T-helper 2 cell (primary cell): ENCODE results near the gene FLVCR2.
"Not testable (repeated sequence)": the region's sequence is repeated elsewhere in the genome, so short reads cannot be mapped to it uniquely, and the experiment has no call there.

ENCODE experiments used
- DNase-seq, 5 experiments: peaks; one replicate each; pipeline versions ENCODE4 v3.0.0 to v3.0.0-alpha.2; 2012 to 2022

Gene FLVCR2

GRCh38 chr14:75591987-75592575, 13.7 kb downstream of the FLVCR2 start:
- DNase-seq: no peak

GRCh38 chr14:75595226-75595625, 16.8 kb downstream of the FLVCR2 start:
- DNase-seq: no peak

DNA sequence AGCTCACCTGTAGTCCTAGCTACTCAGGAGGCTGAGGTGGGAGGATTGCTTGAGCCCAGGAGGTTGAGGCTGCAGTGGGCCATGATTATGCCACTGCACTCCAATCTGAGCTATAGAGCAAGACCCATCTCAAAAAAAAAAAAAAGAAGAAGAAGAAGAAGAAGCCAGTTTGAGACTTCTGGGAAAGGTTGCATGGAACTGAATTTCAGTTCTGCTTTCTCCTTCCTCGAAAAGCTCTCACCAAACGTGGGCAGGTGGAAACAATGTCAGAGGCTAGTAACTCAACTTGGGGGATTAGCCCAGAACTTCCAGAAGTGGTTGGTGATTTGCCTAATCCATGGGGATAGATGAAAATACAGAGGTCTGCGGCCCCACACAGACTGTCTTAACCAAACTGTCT, 18.7 kb downstream of the FLVCR2 start:
- DNase-seq: no peak

- DNase-seq: not testable (repeated sequence)
Observed at GRCh38 chr14:75600100-75600499, 21.7 kb downstream of the FLVCR2 start.

- DNase-seq: not testable (repeated sequence)
Observed at GRCh38 chr14:75601061-75601460, 22.6 kb downstream of the FLVCR2 start.

GRCh38 chr14:75602503-75602902, 24.1 kb downstream of the FLVCR2 start:
- no peak for DNase-seq

- DNase-seq: no peak
Observed at GRCh38 chr14:75604979-75605851, 26.8 kb downstream of the FLVCR2 start.

- DNase-seq: no peak
Observed at GRCh38 chr14:75605916-75606315, 27.5 kb downstream of the FLVCR2 start.

GRCh38 chr14:75607044-75607443, 28.6 kb downstream of the FLVCR2 start:
- DNase-seq: no peak

GRCh38 chr14:75607842-75608640, 29.6 kb downstream of the FLVCR2 start:
- no peak for DNase-seq

DNA sequence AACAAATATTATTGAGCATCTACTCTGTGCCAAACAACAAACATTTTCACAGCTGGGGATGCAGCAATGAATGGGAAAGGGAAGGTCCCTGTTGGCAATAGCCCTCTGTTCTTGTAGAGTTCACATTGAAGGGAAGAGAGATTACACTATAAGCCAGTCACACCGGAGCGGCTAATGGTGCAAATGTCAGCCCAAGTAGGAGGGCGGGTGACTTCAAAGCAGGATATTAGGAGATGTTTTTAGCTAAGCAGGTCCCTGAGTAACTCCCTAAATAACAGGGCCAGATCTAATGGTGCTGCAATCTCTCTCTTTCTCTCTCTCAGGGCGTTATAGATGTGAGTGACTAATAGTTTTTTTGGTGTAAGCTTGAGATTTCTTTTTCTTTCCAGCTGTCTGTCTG, 30.7 kb downstream of the FLVCR2 start:
- no peak for DNase-seq

DNA sequence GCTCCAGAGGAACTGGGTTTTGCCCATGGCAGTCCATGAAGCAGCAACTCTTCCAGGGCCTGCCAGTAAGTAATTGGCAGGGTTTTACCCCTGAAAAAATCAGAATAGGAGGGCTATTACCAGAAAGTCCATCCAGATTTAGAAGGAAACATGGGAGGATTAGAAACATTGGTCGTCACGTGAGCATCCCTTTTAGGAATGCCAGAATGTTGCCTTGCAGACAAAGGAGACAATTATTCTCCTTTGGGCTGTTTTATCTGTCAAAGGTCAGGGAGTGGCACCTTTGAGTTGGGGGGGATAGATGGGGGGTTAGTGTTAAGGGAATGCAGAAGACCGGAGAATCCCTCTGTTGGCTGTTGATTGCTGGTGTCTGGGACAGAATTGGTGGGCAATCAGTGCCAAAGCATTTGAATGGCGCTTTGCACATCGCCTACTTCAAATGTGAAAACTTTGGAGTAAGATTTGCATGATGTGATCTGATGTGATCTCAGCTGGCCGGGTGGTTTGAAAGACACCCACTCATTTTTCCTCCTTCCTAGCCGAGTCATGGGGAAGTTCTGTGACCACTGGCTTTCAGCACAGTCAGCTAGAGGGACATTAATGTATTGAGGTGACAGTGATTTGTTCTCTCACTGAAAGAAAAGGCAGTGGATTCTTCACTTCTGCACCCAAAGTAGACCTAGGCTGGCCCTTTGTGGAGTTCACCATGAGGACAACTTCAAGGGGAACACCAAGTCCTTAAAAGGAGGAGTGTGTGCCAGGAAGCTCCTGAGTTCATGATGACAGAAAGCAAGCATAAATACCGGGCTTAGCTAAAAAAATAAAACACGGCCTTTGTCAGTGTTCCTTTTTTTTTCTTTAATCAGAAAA, 31.4 kb downstream of the FLVCR2 start:
- DNase-seq: no peak

DNA sequence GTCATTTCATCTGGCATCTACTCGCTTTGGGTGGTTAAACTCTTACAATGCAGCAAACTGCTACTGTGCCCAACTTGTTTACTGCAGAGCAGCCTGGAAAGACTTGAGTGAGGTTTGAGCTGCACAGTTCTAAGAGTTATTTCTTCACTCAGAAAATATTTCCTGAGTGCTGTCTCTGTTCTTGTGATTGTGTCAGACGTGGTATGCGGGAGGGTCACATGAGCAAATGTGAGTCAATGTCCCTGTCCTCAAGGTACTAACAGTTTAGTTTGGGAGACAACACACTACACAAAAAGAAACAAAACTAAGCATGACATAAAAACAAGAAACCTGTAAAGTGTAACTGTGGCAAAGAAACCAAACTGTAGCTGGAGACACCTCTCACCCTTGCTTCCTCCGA, 32.4 kb downstream of the FLVCR2 start:
- no peak for DNase-seq

- no peak for DNase-seq
Observed at GRCh38 chr14:75612157-75612556, 33.7 kb downstream of the FLVCR2 start.

DNA sequence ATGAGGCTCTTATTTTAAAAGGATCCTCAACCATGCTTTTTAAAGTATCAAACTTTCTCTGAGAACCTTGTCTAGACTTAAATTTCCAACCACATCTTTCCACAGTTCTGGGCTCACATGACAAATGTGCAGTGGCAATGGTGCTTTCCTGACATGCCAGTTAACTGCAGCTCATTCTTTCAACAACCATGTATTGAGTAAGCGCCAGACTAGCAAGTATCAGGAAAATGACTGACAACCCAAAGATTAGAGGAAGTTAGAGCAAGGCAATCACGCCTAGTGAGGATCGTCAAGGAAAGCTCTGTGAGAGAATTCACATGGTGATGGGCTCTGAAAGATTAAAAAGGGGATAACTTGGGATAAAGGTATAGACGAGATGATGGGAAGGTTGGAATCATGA, 35.8 kb downstream of the FLVCR2 start:
- no peak for DNase-seq

DNA sequence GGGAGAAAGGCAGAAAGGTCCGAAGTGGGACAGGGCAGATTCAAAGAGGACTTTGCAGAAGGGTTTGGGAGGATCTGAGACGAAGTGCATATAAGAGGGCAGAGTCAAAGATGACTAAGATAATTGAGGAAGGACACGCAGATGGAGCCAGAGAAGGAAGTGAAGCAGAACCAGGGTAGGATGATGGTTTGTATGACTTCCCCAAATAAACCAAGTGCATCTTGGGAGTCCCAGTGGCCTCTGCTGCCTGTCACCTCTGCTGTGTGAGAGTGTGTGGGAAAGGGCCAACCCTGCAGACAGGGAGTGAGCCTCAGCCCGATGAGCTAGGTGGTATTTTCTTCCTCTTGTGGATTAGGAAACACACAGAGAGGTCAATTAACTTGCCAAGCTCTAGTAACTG, 36.8 kb downstream of the FLVCR2 start:
- no peak for DNase-seq

GRCh38 chr14:75619548-75619947, 41.1 kb downstream of the FLVCR2 start:
- no peak for DNase-seq

GRCh38 chr14:75625034-75625433, 46.6 kb downstream of the FLVCR2 start:
- no peak for DNase-seq

- no peak for DNase-seq
Observed at GRCh38 chr14:75626396-75626795, 48.0 kb downstream of the FLVCR2 start.

- no peak for DNase-seq
Observed at GRCh38 chr14:75626863-75627262, 48.4 kb downstream of the FLVCR2 start.

GRCh38 chr14:75627406-75627805, 49.0 kb downstream of the FLVCR2 start:
- DNase-seq: no peak

DNA sequence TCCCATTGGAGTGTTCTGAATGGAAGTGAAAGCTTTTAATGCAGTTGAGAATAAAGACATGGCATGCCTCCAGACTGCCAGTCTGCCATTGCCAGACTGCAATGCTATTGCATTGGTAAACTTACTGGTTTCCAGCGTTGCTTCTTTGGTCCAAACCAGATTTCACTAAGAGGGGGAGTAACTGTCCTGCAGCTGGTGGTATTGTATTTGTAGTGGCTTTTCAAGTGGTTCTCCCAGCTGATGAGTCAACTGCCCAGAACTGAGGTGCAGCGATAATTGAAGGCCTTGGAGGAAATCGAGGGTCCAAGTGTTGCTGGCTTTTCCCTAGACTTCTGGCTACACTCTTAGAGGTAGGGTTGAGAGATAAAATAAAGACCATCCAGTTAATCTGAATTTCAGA, 50.4 kb downstream of the FLVCR2 start:
- DNase-seq: no peak
